Naive thymus-derived CD4-positive, alpha-beta T cell (primary cell): ENCODE results near the gene MSMP. TPM values are rescaled to one million over a fixed set of nuclear protein-coding genes. Genes with fewer than 3 reads are reported as not detected.

Experiments
- ATAC-seq: fragments of 150-1000 bp; cut with Tn5 transposase; 2 replicates; pipeline ENCODE4 v1.10.0; 2021; ENCODE audit warnings: mild to moderate bottlenecking, moderate library complexity
- CTCF ChIA-PET: fragments of 350-600 bp; sonication (Branson Sonifier 250); formaldehyde crosslinking; loops from one replicate; lab custom pipeline; 2021; ENCODE audit warnings: antibody characterized with exemption; lab: Charles Lee
- POLR2A ChIA-PET: fragments of 350-600 bp; sonication (Branson Sonifier 250); formaldehyde crosslinking; loops from one replicate; lab custom pipeline; 2021; ENCODE audit warnings: antibody characterized with exemption, inconsistent platforms; lab: Charles Lee
- DNase-seq, 9 donors: peaks; one replicate each; pipeline versions ENCODE4 v3.0.0 to v3.0.0-alpha.2; 2020 to 2022; ENCODE audit warnings: mixed read lengths in 1 of 9
- H3K27ac ChIP-seq: one replicate; pipeline ENCODE4 v1.7.0; 2013; ENCODE audit warnings: mild to moderate bottlenecking, low read depth, low read length, moderate library complexity
- H3K27me3 ChIP-seq, 2 donors: one replicate each; pipeline ENCODE4 v1.7.0; 2013; ENCODE audit warnings: low read length in 2 of 2, mild to moderate bottlenecking in 2 of 2, moderate library complexity in 2 of 2; ENCODE audit not compliant: control insufficient read depth in 2 of 2, insufficient read depth in 2 of 2
- H3K36me3 ChIP-seq, 3 experiments: 1 replicate in 2 of 3; 2 replicates in 1 of 3; pipeline ENCODE4 v1.7.0; 2013; ENCODE audit warnings: low read length in 3 of 3, mild to moderate bottlenecking in 3 of 3, moderate library complexity in 1 of 3; ENCODE audit not compliant: insufficient read depth in 3 of 3, control insufficient read depth in 2 of 3
- H3K4me1 ChIP-seq, 2 donors: one replicate each; pipeline ENCODE4 v1.7.0; 2013; ENCODE audit warnings: low read length in 2 of 2, mild to moderate bottlenecking in 2 of 2, moderate library complexity in 1 of 2; ENCODE audit not compliant: control insufficient read depth in 2 of 2, insufficient read depth in 2 of 2
- H3K4me3 ChIP-seq: 2 replicates; pipeline ENCODE4 v1.7.0; 2013; ENCODE audit warnings: mild to moderate bottlenecking, low read length
- H3K9me3 ChIP-seq, 3 experiments: 1 replicate in 2 of 3; 2 replicates in 1 of 3; pipeline ENCODE4 v1.7.0; 2013; ENCODE audit warnings: low read length in 3 of 3; ENCODE audit not compliant: control insufficient read depth in 2 of 3
- H3K27ac Mint-ChIP-seq, 9 donors: one replicate each; pipeline ENCODE4 v1.8.0; 2020 to 2022; ENCODE audit warnings: mixed read lengths in 9 of 9, mild to moderate bottlenecking in 8 of 9, moderate library complexity in 5 of 9, inconsistent platforms in 2 of 9
- H3K27me3 Mint-ChIP-seq, 5 donors: one replicate each; pipeline ENCODE4 v1.8.0; 2021 to 2022; ENCODE audit warnings: mixed read lengths in 5 of 5, mild to moderate bottlenecking in 1 of 5
- H3K36me3 Mint-ChIP-seq, 5 donors: one replicate each; pipeline ENCODE4 v1.8.0; 2020 to 2022; ENCODE audit warnings: mixed read lengths in 5 of 5, mild to moderate bottlenecking in 3 of 5, inconsistent platforms in 1 of 5
- H3K4me1 Mint-ChIP-seq, 7 donors: one replicate each; pipeline ENCODE4 v1.8.0; 2020 to 2022; ENCODE audit warnings: mixed read lengths in 7 of 7, mild to moderate bottlenecking in 3 of 7, inconsistent platforms in 1 of 7
- H3K4me3 Mint-ChIP-seq, 10 donors: one replicate each; pipeline ENCODE4 v1.8.0; 2020 to 2022; ENCODE audit warnings: mild to moderate bottlenecking in 10 of 10, mixed read lengths in 10 of 10, moderate library complexity in 6 of 10, inconsistent platforms in 2 of 10
- H3K9me3 Mint-ChIP-seq, 11 donors: one replicate each; pipeline ENCODE4 v1.8.0; 2020 to 2022; ENCODE audit warnings: mixed read lengths in 11 of 11, mild to moderate bottlenecking in 4 of 11, inconsistent platforms in 1 of 11, moderate library complexity in 1 of 11
- intact Hi-C, 2 donors: fragments of 100-400 bp; cut with micrococcal nuclease; formaldehyde crosslinking; loops; one replicate each; pipeline ENCODE4 v1.15.1; 2023
- polyA plus RNA-seq, 2 donors: library from polyadenylated mRNA; unstranded; fragments of 300-500 nt; fragmentation: Illumina TruSeq; gene quantifications; one replicate each; pipeline ENCODE4 v1.2.3, GENCODE V29; 2021
- total RNA-seq, 6 experiments: library from RNA in 5 of 6; stranded (reverse) in 5 of 6; gene quantifications; 1 replicate in 5 of 6; 2 replicates in 1 of 6; pipeline ENCODE4 v1.2.3 and lab custom pipeline; 2021 to 2026

Gene MSMP
- total and polyA plus RNA-seq, 7 experiments from 2014 or later: 0.48 to 0.84 (median 0.61) TPM; not detected in 4

- peak overlapping the region in 1 of 10 donors; percentile 2 for H3K4me3 Mint-ChIP-seq
- no peaks in the 10 kb centered on the region for H3K9me3 Mint-ChIP-seq
- H3K4me1 Mint-ChIP-seq: peaks cover 27 to 61% (median 37%) of the 10 kb centered on the region in 7 donors
- POLR2A ChIA-PET: interaction anchor here (0.5 to 3.3 kb wide), 5 partner anchors 9 to 708 kb away, joined by 3 to 8 read pairs (median 3); partner anchors contain the start of gene HINT2
- Histone ChIP-seq H3K36me3 (peaks cover 9 to 54% (median 12%) of the 10 kb centered on the region in 3 experiments), H3K27me3 (no peaks in the 10 kb centered on the region), H3K27ac (no peak overlapping the region), H3K4me3 (no peak overlapping the region), H3K4me1 (peaks cover 16 to 17% of the 10 kb centered on the region in 2 donors), H3K9me3 (no peaks in the 10 kb centered on the region)
- intact Hi-C loops: no loop called here
- CTCF ChIA-PET: interaction anchor here (1.0 to 1.7 kb wide), 3 partner anchors 18 to 158 kb away, joined by 3 read pairs; partner anchors contain the start of genes CCDC107 and RMRP
- no peaks in the 10 kb centered on the region for H3K27me3 Mint-ChIP-seq
- peaks cover 7 to 26% (median 18%) of the 10 kb centered on the region in 5 donors for H3K36me3 Mint-ChIP-seq
- DNase-seq: no peak
- no peak for ATAC-seq
- peak overlapping the region in 2 of 9 donors; percentile 45 to 81 for H3K27ac Mint-ChIP-seq
These were observed 610 bp downstream of the MSMP start for GRCh38 chr9:35753466-35753865.

GRCh38 chr9:35750256-35750531 is 3.9 kb downstream of the MSMP start:
- ChIA-PET POLR2A (interaction anchor here (0.9 to 5.1 kb wide), 8 partner anchors 8 to 133 kb away, joined by 4 to 50 read pairs (median 15); partner anchors contain the start of genes CREB3 and TLN1), CTCF (interaction anchor here (0.7 to 5.6 kb wide), 6 partner anchors 14 to 146 kb away, joined by 3 to 61 read pairs (median 4); partner anchors contain the start of genes CREB3 and TLN1)
- Histone ChIP-seq H3K4me3 (peak overlapping the region; percentile 84), H3K27me3 (no peaks in the 10 kb centered on the region), H3K9me3 (no peaks in the 10 kb centered on the region), H3K36me3 (peaks cover 9 to 49% (median 12%) of the 10 kb centered on the region in 3 experiments), H3K4me1 (peaks cover 32 to 33% of the 10 kb centered on the region in 2 donors), H3K27ac (peak overlapping the region; percentile 87)
- Mint-ChIP-seq H3K27ac (peak overlapping the region; percentile 89 to 97 (median 96)), H3K4me3 (peak overlapping the region; percentile 89 to 98 (median 96)), H3K36me3 (peaks cover 7 to 26% (median 18%) of the 10 kb centered on the region in 5 donors), H3K9me3 (no peaks in the 10 kb centered on the region), H3K4me1 (peaks cover 32 to 63% (median 48%) of the 10 kb centered on the region in 7 donors), H3K27me3 (no peaks in the 10 kb centered on the region)
- DNase-seq (peak in 1 of 9 donors; percentile 8), ATAC-seq (no peak)
- intact Hi-C loops: no loop called here

GRCh38 chr9:35749515-35750255 is 4.4 kb downstream of the MSMP start:
- peaks cover 35 to 62% (median 50%) of the 10 kb centered on the region in 7 donors for H3K4me1 Mint-ChIP-seq

GRCh38 chr9:35748858-35749514 is 5.1 kb downstream of the MSMP start, which contains the start of the genes GBA2 and RGP1:
TSS of gene GBA2 (minus strand) at chr9:35749228. CDS start at chr9:35748704, 524 bp downstream.
TSS of gene RGP1 (plus strand) at chr9:35749287. CDS start at chr9:35749756, 469 bp downstream.
- Mint-ChIP-seq H3K9me3 (no peaks in the 10 kb centered on the region), H3K27me3 (no peaks in the 10 kb centered on the region), H3K4me3 (peak within 1 kb of the TSS; percentile 89 to 98 (median 96)), H3K27ac (peak within 1 kb of the TSS; percentile 89 to 97 (median 96)), H3K36me3 (peaks cover 7 to 28% (median 17%) of the 10 kb centered on the region in 5 donors), H3K4me1 (peaks cover 36 to 66% (median 49%) of the 10 kb centered on the region in 7 donors)
- Histone ChIP-seq H3K27ac (peak within 1 kb of the TSS; percentile 87), H3K27me3 (no peaks in the 10 kb centered on the region), H3K36me3 (peaks cover 9 to 49% (median 12%) of the 10 kb centered on the region in 3 experiments), H3K4me3 (peak within 1 kb of the TSS; percentile 84), H3K9me3 (no peaks in the 10 kb centered on the region), H3K4me1 (peaks cover 32 to 33% of the 10 kb centered on the region in 2 donors)
- intact Hi-C loops: loop anchor here (1.0 to 5.0 kb wide), 11 partner anchors 7 to 1372 kb away; partner anchors contain the start of genes CREB3 (in 2 of the 2), HINT2 (in 2 of the 2), TLN1 (in 2 of the 2) and ATOSB (in 1 of the 2)
- DNase-seq: peak; percentile 36 to 82 (median 51)
- CTCF ChIA-PET: interaction anchor here (0.7 to 5.6 kb wide), 10 partner anchors 8 to 145 kb away, joined by 3 to 61 read pairs (median 4); partner anchors contain the start of genes CCDC107, CREB3, RMRP and TLN1
- ATAC-seq: peak; percentile 84
- POLR2A ChIA-PET: interaction anchor here (0.7 to 5.1 kb wide), 14 partner anchors 10 to 148 kb away, joined by 3 to 50 read pairs (median 5); partner anchors contain the start of genes CCDC107, CREB3, RMRP and SPAG8

More at GRCh38 chr9:35749515-35750255, 4.4 kb downstream of the MSMP start:
- ATAC-seq (peak; percentile 67), DNase-seq (peak in 8 of 9 donors; percentile 45 to 62 (median 54))
- POLR2A ChIA-PET: interaction anchor here (0.5 to 5.1 kb wide), 13 partner anchors 9 to 1092 kb away, joined by 3 to 50 read pairs (median 5); partner anchors contain the start of genes CCDC107, CREB3, RMRP and TLN1
- Histone ChIP-seq H3K9me3 (no peaks in the 10 kb centered on the region), H3K27me3 (no peaks in the 10 kb centered on the region), H3K27ac (peak overlapping the region; percentile 87), H3K4me1 (peaks cover 32 to 33% of the 10 kb centered on the region in 2 donors), H3K36me3 (peaks cover 9 to 49% (median 12%) of the 10 kb centered on the region in 3 experiments), H3K4me3 (peak overlapping the region; percentile 84)
- H3K27ac Mint-ChIP-seq: peak overlapping the region; percentile 89 to 97 (median 96)
- CTCF ChIA-PET: interaction anchor here (0.6 to 5.6 kb wide), 9 partner anchors 13 to 146 kb away, joined by 3 to 61 read pairs (median 3); partner anchors contain the start of genes CREB3 and TLN1
- intact Hi-C loops: loop anchor here (1.0 to 5.0 kb wide), 10 partner anchors 13 to 1372 kb away; partner anchors contain the start of genes CREB3 (in 2 of the 2), HINT2 (in 2 of the 2), TLN1 (in 2 of the 2) and ATOSB (in 1 of the 2)
- no peaks in the 10 kb centered on the region for H3K27me3 Mint-ChIP-seq
- H3K9me3 Mint-ChIP-seq: no peaks in the 10 kb centered on the region
- H3K4me3 Mint-ChIP-seq: peak overlapping the region; percentile 89 to 98 (median 96)
- H3K36me3 Mint-ChIP-seq: peaks cover 7 to 26% (median 18%) of the 10 kb centered on the region in 5 donors

- peak overlapping the region; percentile 14 to 96 (median 77) for H3K27ac Mint-ChIP-seq
- ChIA-PET CTCF (interaction anchor here (0.7 to 5.6 kb wide), 12 partner anchors 8 to 145 kb away, joined by 3 to 61 read pairs (median 4); partner anchors contain the start of genes CCDC107, CREB3, RMRP and TLN1), POLR2A (interaction anchor here (0.6 to 5.1 kb wide), 15 partner anchors 8 to 147 kb away, joined by 3 to 50 read pairs (median 5); partner anchors contain the start of genes CCDC107, CREB3, RMRP and SPAG8)
- Histone ChIP-seq H3K27me3 (no peaks in the 10 kb centered on the region), H3K4me1 (peaks cover 32 to 33% of the 10 kb centered on the region in 2 donors), H3K36me3 (peaks cover 4 to 49% (median 7%) of the 10 kb centered on the region in 3 experiments), H3K9me3 (no peaks in the 10 kb centered on the region), H3K4me3 (peak overlapping the region; percentile 84), H3K27ac (peak overlapping the region; percentile 87)
- ATAC-seq (no peak), DNase-seq (peak in 3 of 9 donors; percentile 20 to 26 (median 26))
- no peaks in the 10 kb centered on the region for H3K27me3 Mint-ChIP-seq
- peaks cover 11 to 26% (median 12%) of the 10 kb centered on the region in 5 donors for H3K36me3 Mint-ChIP-seq
- peaks cover 39 to 72% (median 46%) of the 10 kb centered on the region in 7 donors for H3K4me1 Mint-ChIP-seq
- H3K4me3 Mint-ChIP-seq: peak overlapping the region; percentile 78 to 93 (median 90)
- no peaks in the 10 kb centered on the region for H3K9me3 Mint-ChIP-seq
- intact Hi-C loops: loop anchor here (1.0 to 5.0 kb wide), 4 partner anchors 8 to 631 kb away; partner anchors contain the start of genes ATOSB (in 1 of the 2) and RECK (in 1 of the 2)
These were observed 5.7 kb downstream of the MSMP start for GRCh38 chr9:35748242-35748857.
